CD4-positive, alpha-beta T cell treated with Interleukin-2 at 100 ng/mL for 4 hours (primary cell): ENCODE results near the gene OR8J1.
"Not testable (repeated sequence)": the region's sequence is repeated elsewhere in the genome, so short reads cannot be mapped to it uniquely, and the experiment has no call there.

Source experiments
- DNase-seq: peaks from one replicate; pipeline ENCODE4 v3.0.0-alpha.2; 2020; ENCODE audit warnings: low spot score

Gene OR8J1

DNA sequence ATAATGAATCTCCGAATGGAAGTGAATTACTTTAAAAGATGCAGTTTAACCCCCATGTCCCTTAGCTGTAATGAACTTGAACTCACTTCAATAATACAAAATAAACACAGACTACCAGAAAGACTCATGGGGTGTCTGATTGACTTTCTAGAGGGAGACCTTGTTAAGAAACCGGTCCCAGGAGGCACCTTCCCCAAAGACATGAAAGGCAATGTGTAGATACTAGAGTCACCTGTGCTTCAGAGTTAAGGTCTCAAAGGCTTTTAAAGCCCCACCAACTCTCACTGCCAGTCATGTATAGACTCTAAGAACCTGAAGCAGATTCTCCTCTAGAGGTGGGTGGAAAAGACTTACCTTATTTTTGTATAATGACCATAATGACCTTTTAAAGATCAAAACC, at the start of gene OR8J1:
Gene OR8J1, plus strand, starts transcription at position 301 of the 400 bp plus-strand sequence. CDS start 5,956 bp downstream, outside the sequence.
- DNase-seq = no peak

DNA sequence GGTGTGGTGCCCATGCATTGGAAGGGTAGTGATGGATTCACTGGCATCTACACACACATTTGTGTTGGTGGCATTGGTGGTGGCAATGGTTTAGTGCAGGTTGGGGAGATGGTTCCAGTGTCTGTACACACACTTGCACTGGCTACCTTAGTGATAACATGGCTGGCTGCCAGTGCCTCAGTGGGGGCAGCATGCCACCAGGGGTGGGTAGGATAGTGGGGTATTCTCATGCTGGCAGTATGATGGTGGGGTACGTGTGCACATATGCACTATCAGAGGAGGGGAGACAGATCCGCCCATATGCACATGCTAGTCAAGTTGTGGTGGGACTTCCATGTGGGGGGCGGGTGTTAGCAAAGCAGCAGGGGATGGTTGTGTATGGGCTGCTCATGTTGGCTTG, 46.3 kb upstream of the OR8J1 start:
- DNase-seq = no peak

DNA sequence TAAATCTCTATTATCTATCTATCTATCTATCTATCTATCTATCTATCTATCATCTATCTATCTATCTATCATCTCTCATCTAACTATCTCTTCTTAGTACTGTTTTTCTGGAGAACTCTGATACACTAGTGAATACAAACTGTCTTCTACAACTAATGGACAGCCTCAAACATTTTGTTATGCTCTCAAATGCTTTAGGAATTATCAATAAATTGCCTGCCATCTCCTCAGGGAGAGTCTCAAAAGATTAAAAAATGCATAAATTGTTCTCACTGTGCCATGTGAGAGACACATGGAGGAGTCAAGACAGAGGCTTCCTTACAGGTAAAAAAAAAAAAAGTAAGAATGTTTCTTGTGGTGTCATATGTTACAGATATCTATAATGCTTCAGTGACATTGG, 39.2 kb upstream of the OR8J1 start, which contains the start of gene OR8K3:
Gene OR8K3, plus strand, starts transcription at position 301 of the 400 bp plus-strand sequence. CDS start 3,163 bp downstream, outside the sequence.
- no peak for DNase-seq

GRCh38 chr11:56331861-56332491, 22.1 kb upstream of the OR8J1 start:
- DNase-seq = no peak

- DNase-seq = no peak
These were observed 20.9 kb upstream of the OR8J1 start for GRCh38 chr11:56333156-56333555.

DNA sequence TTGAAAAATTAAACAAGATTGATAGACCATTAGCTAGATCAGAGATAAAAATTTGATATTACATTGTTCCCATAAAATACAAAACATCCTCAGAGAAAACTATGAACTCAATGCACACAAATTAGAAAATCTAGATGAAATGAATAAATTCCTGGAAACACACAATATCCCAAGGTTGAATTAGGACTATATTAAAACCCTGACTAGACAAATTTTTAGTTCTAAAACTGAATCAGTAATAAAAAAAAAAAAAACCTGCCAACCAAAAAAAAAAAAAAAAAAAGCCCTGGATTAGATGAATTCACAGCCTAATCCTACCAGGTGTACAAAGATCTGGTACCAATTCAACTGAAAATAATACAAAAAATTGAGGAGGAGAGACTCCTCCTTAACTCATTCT, 13.8 kb upstream of the OR8J1 start:
- DNase-seq = no peak

DNA sequence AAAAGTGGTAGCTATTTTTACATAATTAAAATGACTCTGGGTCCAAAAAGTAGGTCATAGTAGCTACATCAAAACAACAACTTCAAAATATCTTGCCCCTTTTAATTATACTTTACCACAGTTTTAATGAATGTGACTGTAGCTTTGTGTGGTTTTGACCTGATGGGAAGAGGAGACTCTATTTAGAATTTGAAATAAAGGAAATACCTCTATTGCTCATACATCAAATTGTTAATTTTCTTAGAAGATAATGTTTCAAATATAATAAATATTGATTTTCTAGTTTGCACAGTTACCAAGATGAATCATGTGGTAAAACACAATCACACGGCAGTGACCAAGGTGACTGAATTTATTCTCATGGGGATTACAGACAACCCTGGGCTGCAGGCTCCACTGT, 8.4 kb upstream of the OR8J1 start, which contains the start of gene OR8K1:
Gene OR8K1, plus strand, starts transcription at position 301 of the 400 bp plus-strand sequence. Its CDS starts 0 bp downstream, at position 301.
- DNase-seq = no peak

GRCh38 chr11:56375324-56375723, 21.2 kb downstream of the OR8J1 start, which contains the start of gene OR8U1:
Gene OR8U1, plus strand, starts transcription at chr11:56375624. Its CDS starts 0 bp downstream, at chr11:56375624.
- DNase-seq = no peak

GRCh38 chr11:56380120-56380519, 26.0 kb downstream of the OR8J1 start:
- no peak for DNase-seq

- DNase-seq = no peak
These were observed 40.3 kb downstream of the OR8J1 start for GRCh38 chr11:56394381-56394780.

GRCh38 chr11:56396047-56396446, 42.0 kb downstream of the OR8J1 start:
- no peak for DNase-seq

- DNase-seq = not testable (repeated sequence)
These were observed 47.9 kb downstream of the OR8J1 start for GRCh38 chr11:56401858-56402461.

DNA sequence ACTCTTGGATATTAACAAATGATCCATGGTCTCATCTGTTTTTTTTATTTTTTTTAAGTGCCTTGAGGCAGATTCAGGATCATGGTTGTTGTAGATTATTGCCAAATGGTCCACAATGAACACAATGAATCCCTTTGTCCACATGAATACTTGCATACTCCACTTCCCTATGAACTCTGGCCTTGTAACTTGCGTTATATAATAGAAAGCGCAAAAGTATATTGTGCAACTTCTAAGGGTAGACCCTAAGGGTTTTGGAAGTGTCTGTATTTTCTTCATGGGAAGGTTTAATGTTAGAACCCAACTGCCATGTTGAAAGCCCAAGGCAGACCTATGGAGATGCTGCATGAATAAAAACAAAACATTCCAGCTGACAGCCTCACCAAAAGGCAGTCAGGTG, 50.3 kb downstream of the OR8J1 start:
- no peak for DNase-seq

DNA sequence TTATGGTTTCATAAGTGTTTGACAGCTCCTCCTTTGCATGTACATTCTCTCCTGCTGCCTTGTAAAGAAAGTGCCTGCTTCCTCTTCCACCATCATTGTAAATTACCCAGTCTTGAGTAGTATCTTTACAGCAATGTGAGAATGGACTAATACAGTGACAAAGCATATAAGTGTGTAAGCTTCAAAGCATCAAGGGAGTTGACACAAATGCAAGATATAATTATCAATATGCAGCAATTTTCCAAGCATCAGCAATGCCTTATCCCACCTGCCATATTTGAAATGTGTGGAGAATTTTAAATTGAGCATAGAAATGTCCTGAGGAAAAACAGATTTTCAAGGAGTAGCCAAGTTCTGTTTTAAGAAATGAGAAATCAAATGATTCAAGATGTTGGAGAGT, 56.7 kb downstream of the OR8J1 start:
- no peak for DNase-seq
